GM21447 (cell line): Measurements from ENCODE around the gene ARHGAP32.
"Not testable (repeated sequence)": the region's sequence is repeated elsewhere in the genome, so short reads cannot be mapped to it uniquely, and the experiment has no call there.

Experiments used
- ATAC-seq: cut with Tn5 transposase; IDR thresholded peaks from one replicate; pipeline ENCODE4 v1.9.1; 2021; ENCODE audit not compliant: unreplicated experiment

The ARHGAP32 gene

GRCh38 chr11:128937480-128937879 lies 254.6 kb downstream of the ARHGAP32 start:
- ATAC-seq, result no peak

GRCh38 chr11:128936606-128937251 lies 255.4 kb downstream of the ARHGAP32 start:
- no peak for ATAC-seq

- ATAC-seq, result no peak
Measured at GRCh38 chr11:128934926-128935325, 257.2 kb downstream of the ARHGAP32 start.

- no peak for ATAC-seq
Measured at GRCh38 chr11:128934351-128934750, 257.8 kb downstream of the ARHGAP32 start.

- ATAC-seq, result no peak
Measured at GRCh38 chr11:128933481-128934178, 258.5 kb downstream of the ARHGAP32 start.

DNA sequence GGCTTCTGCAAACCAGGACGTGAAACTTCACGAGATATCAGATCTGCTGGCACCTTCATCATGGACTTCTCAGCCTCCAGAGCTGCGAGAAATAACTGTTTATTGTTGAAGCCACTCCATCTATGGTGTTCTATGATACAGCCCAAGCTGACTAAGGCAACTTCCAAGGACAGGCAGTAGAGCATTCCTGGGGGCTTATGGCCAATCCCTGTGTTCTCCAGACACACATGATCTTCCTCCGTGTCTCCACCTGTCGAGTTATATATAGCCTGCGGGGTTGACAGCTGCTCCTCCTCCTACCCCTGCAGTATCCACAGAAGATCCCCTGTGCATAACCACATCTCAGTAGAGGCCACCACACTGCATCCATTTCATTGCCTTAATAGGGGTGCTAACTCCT lies 260.5 kb downstream of the ARHGAP32 start:
- no peak for ATAC-seq

GRCh38 chr11:128931066-128931465 lies 261.1 kb downstream of the ARHGAP32 start:
- no peak for ATAC-seq

DNA sequence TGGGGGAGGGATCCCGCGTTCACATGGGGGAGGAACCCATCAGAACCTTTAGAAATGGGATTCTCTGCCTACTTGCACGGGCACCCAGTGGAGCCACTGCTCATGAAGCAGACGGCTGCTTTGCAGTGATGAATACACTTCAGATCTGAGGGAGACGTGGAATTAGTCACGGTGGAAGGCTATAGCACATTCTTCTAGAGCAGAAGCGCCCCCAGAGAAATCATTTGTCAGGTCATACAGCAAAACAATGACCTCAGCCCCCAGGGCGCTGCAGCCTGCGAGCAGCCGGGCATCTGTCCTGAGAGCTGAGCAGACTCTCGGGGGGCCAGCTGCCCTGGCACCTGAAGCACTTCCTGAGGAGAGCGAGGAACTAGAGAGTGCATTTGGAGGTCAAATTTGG lies 262.1 kb downstream of the ARHGAP32 start:
- no peak for ATAC-seq

DNA sequence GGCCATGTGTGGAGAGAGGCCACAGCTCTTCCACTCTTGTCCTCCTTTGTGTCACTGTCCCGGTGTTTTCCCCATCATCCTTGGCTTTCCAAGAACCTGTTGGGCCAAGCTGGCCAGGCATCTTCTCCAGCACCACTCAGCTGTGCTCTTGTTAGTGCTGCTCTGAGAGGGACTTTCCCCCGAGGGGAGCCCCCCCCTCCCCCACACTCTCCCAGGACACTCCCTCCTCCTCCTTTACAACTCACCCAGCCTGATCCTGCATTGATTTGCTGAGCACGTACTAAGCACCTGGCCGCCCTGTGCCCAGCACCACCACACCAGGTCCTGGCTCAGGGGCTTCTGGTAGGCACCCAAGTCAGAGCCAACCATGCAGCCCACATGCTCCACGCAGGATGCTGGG lies 262.7 kb downstream of the ARHGAP32 start:
- ATAC-seq, result no peak

GRCh38 chr11:128928400-128928799 lies 263.7 kb downstream of the ARHGAP32 start:
- ATAC-seq, result peak; percentile 99

DNA sequence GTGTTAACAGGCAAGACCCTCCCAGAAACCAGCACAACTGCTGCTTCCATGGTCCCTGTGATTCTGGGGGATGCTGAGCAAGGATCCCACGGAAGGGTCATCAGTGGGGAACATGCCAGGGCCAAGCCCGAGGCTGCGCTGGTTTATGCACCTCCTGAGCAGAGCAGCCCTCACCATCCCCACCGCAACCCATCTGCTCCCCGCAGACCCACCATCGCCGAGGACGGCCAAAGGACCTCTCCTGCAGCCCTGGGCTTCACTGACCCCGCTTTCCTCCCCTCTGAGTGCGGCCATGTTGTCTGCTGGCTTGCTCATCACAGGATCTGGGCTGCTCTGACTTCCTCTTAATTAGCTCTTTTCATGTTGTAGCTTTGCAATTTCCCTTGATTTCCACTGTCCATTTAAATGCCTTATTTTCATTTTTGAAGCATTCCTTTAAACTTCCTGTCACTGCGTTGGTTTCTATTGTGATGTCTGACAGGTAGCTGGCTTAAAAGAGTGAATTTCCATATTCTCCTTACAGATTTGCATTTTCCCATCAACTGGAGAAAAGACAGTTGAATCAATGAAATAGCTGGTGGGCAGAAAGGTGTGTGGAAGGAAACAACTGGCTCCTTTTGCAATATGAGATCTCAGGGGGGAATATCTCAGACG lies 264.3 kb downstream of the ARHGAP32 start:
- ATAC-seq, result no peak

GRCh38 chr11:128927108-128927461 lies 265.0 kb downstream of the ARHGAP32 start:
- ATAC-seq, result no peak

- ATAC-seq, result no peak
Measured at GRCh38 chr11:128926437-128927107, 265.6 kb downstream of the ARHGAP32 start.

DNA sequence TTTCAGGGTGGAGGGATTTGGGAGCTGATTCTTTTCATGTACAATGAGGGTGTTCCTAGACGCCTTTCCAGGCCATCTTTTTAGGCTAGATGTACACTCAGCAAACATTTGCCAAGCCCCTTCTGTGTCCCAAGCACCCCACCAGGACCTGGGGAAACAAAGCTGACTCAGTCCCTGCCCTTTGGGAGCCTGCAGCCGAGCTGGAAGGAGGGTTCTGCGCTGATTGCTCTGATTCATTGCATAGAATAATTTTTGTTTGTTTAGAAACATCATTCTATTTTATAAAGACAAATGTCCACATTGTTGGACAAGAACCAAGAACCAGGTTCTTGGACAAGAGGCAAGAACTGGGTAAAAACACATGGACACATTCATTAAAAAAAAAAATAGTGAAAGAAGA lies 266.1 kb downstream of the ARHGAP32 start:
- no peak for ATAC-seq

DNA sequence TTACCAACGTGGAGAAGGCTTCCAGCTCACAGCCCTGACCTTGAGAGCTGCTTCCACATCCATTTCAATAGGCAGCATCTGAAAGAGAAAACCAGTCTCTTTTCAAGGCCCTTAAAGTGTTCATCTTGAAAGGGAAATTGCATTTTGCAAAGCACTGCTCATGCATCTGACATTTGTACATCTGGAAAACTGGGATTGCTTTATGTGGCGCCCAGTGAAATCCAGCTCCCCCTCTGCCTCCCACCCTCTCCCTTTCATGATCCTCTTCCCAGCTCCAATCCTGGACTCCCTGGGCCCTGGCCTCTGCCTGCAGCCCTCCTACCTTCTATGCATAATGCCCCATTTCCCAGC lies 266.9 kb downstream of the ARHGAP32 start:
- no peak for ATAC-seq

- ATAC-seq, result no peak
Measured at GRCh38 chr11:128924510-128925249, 267.4 kb downstream of the ARHGAP32 start.

DNA sequence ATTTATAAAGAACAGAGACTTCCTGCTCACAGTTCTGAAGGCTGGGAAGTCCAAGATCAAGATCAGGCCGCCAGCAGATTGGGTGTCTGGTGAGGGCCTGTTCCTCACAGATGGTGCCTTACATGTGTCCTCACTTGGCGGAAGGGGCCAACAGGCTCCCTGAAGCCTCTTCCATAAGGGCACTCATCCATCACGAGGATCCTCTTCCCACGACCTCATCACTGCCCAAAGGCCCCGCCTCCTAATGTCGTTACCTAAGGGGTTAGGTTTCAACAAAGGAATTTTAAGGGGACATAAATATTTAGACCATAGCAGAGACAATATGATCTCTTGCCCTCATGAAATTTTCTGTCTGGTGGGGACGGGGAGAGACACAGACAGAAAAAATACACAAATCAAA lies 268.0 kb downstream of the ARHGAP32 start:
- ATAC-seq, result no peak

GRCh38 chr11:128921793-128922192 lies 270.3 kb downstream of the ARHGAP32 start:
- no peak for ATAC-seq

DNA sequence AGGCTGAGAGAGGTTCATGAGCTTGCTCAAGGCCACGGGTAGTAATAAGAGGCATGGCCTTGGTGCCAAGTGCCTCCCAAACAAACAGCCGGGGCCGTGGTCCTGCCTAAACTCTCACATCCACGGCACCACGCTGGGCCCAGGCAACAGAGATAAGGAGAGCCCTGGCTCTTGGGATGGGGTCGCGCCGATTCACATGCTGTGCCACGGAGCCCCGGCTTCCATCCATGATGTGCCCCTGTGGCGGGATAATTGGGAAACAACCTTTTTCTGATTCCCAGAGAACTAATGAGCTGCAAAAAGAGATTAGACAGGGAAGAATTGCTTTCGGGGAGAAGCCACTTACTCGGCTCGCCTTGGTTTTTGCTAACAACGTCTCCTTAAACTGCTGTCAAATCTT lies 271.5 kb downstream of the ARHGAP32 start:
- no peak for ATAC-seq

DNA sequence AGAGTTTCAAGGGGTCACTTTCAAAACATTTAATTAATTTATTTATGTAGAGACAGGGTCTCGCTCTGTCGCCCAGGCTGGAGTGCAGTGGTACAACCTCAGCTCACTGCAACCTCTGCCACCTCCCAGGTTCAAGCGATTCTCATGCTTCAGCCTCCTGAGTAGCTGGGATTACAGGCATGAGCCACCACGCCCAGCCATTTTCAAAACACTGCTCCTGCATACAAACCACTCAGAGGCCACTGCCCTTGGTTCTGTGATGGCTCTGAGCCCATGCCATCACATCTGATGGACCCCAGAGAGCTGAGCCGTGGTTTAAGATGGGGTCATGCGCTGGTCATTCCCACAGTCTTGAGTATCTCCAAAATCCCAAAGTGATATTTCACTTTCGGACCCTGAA lies 272.5 kb downstream of the ARHGAP32 start:
- ATAC-seq, result not testable (repeated sequence)

- ATAC-seq, result no peak
Measured at GRCh38 chr11:128919216-128919615, 272.9 kb downstream of the ARHGAP32 start.
